Thymus (tissue), 11 donors: ENCODE measurements around the gene SLC22A17. TPM values are rescaled to one million over a fixed set of nuclear protein-coding genes. Genes with fewer than 3 reads are reported as not detected.

ENCODE experiments used
- DNase-seq, 9 donors: peaks; one replicate each; pipeline ENCODE4 v3.0.0-alpha.2; 2013; ENCODE audit warnings: low spot score in 9 of 9, low read depth in 6 of 9, missing footprints in 1 of 9
- H3K27ac ChIP-seq, 2 donors: one replicate each; pipeline ENCODE4 v1.5.1; 2013; ENCODE audit warnings: control low read depth in 1 of 2, low read depth in 1 of 2, low read length in 1 of 2, mild to moderate bottlenecking in 1 of 2, moderate library complexity in 1 of 2
- H3K27me3 ChIP-seq, 2 donors: one replicate each; pipeline ENCODE4 v1.5.1; 2013; ENCODE audit warnings: low read length in 1 of 2; ENCODE audit not compliant: control insufficient read depth in 2 of 2, insufficient read depth in 1 of 2
- H3K36me3 ChIP-seq, 2 donors: one replicate each; pipeline ENCODE4 v1.5.1; 2013; ENCODE audit warnings: low read length in 1 of 2, mild to moderate bottlenecking in 1 of 2, moderate library complexity in 1 of 2; ENCODE audit not compliant: control insufficient read depth in 2 of 2, insufficient read depth in 2 of 2
- H3K4me1 ChIP-seq, 2 donors: one replicate each; pipeline ENCODE4 v1.5.1; 2013; ENCODE audit warnings: low read length in 2 of 2; ENCODE audit not compliant: control insufficient read depth in 2 of 2, insufficient read depth in 2 of 2
- H3K4me3 ChIP-seq, 2 donors: one replicate each; pipeline ENCODE4 v1.5.1; 2013; ENCODE audit warnings: low read length in 2 of 2, control low read depth in 1 of 2, mild to moderate bottlenecking in 1 of 2
- H3K9me3 ChIP-seq, 2 donors: one replicate each; pipeline ENCODE4 v1.5.1; 2013; ENCODE audit warnings: low read length in 1 of 2, mild to moderate bottlenecking in 1 of 2; ENCODE audit not compliant: control insufficient read depth in 2 of 2, insufficient read depth in 1 of 2
- WGBS: extraction: QIAGEN DNeasy Blood & Tissue Kit; methylation state at CpG from one replicate; pipeline ENCODE4 v1.1.7; 2013; 5-methylcytosine and 5-hydroxymethylcytosine counted together
- polyA plus RNA-seq: library from polyadenylated mRNA; stranded (reverse); fragments of 200-250 nt; gene quantifications from one replicate; pipeline ENCODE4 v1.2.3, GENCODE V29; 2013
- total RNA-seq: library from RNA; stranded (reverse); fragments of 120-200 nt; gene quantifications from one replicate; pipeline ENCODE4 v1.2.4, GENCODE V29; 2013
- donor health status: healthy.

The SLC22A17 gene
- total and polyA plus RNA-seq, 2 donors: 1.2 to 6.3 TPM

- peaks cover 24 to 60% of the 10 kb centered on the region in 2 donors for H3K27me3 ChIP-seq
- no peaks in the 10 kb centered on the region for H3K4me1 ChIP-seq
- H3K27ac ChIP-seq: no peak overlapping the region
- no peaks in the 10 kb centered on the region for H3K36me3 ChIP-seq
- H3K9me3 ChIP-seq: no peaks in the 10 kb centered on the region
- no peak for DNase-seq
- H3K4me3 ChIP-seq: no peak overlapping the region
- 96% methylated on average over 22 of the region's 22 CpGs for WGBS
Observed at GRCh38 chr14:23359722-23360447, 7.2 kb upstream of the SLC22A17 start.

DNA sequence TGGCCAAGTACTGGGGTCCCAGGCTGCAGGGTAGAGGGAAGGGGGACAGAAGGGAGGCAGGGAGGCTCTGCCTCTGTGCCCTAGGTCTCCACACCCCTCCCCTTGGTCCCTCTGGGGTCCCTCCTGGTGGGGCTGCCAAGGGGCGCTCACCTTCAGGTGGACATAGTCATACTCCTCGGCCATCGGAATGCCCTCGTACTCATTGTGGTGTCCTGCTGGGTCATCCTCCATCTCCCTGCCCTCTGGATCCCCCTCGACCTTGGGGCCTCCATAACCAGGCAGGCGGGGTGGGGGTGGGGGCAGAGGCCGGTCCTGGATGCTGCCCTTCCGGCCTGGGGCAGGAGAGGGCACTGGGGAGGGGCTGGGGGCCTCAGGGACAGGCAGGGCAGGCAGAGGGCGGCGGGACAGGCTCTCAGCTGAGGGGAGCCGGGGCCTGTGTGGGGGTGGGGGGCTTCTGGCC is 6.5 kb upstream of the SLC22A17 start:
- DNase-seq: no peak
- WGBS: 92% methylated on average over 11 of the region's 11 CpGs
- Histone ChIP-seq H3K4me3 (no peak overlapping the region), H3K27me3 (peaks cover 20 to 60% of the 10 kb centered on the region in 2 donors), H3K9me3 (no peaks in the 10 kb centered on the region), H3K36me3 (no peaks in the 10 kb centered on the region), H3K4me1 (no peaks in the 10 kb centered on the region), H3K27ac (no peak overlapping the region)

DNA sequence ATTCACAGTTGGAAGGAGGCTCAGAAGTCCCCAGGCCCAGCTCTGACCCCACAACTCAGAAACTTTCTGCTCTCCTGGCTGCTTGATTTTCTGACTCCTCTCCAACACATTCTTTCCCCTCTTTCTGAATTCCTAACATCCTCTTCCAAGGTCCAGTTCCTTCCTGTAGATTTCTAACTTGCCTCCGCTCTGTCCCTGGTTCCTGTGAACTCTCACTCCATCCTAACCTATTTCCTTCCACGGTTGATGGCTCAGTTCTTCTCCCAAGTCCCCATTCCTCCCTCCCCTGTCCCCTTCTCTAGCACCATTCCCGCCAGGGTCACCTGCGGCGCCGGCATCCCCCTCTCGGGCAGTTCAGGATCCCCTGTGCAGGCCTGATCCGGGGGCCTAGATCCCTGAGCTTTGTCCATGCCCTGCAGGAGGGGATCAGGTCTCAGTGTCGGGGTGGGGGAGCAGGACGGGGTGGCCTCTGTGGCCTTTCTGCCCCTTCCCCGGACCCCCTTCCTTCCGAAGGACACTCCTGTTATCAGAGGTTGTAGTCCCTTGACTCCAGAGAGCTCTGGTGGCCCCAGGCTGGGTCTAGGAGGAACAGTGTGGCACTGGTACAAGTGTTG is 6.0 kb upstream of the SLC22A17 start:
- Histone ChIP-seq H3K27ac (no peak overlapping the region), H3K9me3 (no peaks in the 10 kb centered on the region), H3K4me1 (no peaks in the 10 kb centered on the region), H3K36me3 (no peaks in the 10 kb centered on the region), H3K27me3 (peaks cover 20 to 60% of the 10 kb centered on the region in 2 donors), H3K4me3 (no peak overlapping the region)
- no peak for DNase-seq
- WGBS: 95% methylated on average over 12 of the region's 12 CpGs

- Histone ChIP-seq H3K27me3 (peaks cover 18 to 60% of the 10 kb centered on the region in 2 donors), H3K36me3 (no peaks in the 10 kb centered on the region), H3K4me3 (no peak overlapping the region), H3K4me1 (no peaks in the 10 kb centered on the region), H3K9me3 (no peaks in the 10 kb centered on the region), H3K27ac (no peak overlapping the region)
- DNase-seq: no peak
- WGBS: 95% methylated on average over 3 of the region's 3 CpGs
Observed at GRCh38 chr14:23358042-23358441, 5.4 kb upstream of the SLC22A17 start.

- Histone ChIP-seq H3K36me3 (no peaks in the 10 kb centered on the region), H3K4me3 (no peak overlapping the region), H3K27ac (no peak overlapping the region), H3K9me3 (no peaks in the 10 kb centered on the region), H3K4me1 (no peaks in the 10 kb centered on the region), H3K27me3 (peaks cover 25 to 65% of the 10 kb centered on the region in 2 donors)
- WGBS: 96% methylated on average over 8 of the region's 8 CpGs
- DNase-seq: no peak
Observed at GRCh38 chr14:23357261-23357660, 4.6 kb upstream of the SLC22A17 start.

GRCh38 chr14:23356662-23357061 is 4.0 kb upstream of the SLC22A17 start:
- WGBS: 95% methylated on average over 4 of the region's 4 CpGs
- Histone ChIP-seq H3K4me1 (peaks cover 0 to 3% of the 10 kb centered on the region in 2 donors), H3K27me3 (peaks cover 30 to 66% of the 10 kb centered on the region in 2 donors), H3K36me3 (no peaks in the 10 kb centered on the region), H3K9me3 (peaks cover 0 to 1% of the 10 kb centered on the region in 2 donors), H3K27ac (no peak overlapping the region), H3K4me3 (no peak overlapping the region)
- no peak for DNase-seq

DNA sequence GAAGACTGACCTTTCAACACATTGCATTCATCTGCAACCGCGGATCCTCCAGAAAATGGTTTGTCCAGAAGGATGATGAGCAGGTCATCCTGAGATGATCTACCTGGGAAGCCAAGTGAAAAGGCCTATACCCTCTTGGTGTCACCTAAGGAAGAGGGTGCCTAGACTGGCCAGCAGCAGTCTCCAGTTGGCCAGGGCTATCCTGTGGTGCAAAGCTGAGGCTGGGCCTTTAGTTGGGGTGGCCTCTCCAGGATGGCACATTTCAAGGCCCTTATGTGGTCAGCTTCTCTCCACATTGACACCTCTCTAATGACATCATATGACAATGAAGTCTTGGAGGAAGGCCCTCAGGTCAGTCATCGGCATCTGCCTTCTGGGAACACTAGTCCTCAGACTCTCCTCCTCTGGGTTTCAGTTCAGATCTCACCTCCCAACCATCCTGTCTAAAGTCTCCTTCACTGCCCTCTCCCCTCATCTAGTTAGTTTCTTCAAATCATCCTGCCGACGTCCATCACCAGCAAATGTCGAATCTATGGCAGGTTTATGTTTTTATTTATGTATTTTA is 3.3 kb upstream of the SLC22A17 start:
- Histone ChIP-seq H3K9me3 (peaks cover 0 to 1% of the 10 kb centered on the region in 2 donors), H3K27me3 (peaks cover 38 to 71% of the 10 kb centered on the region in 2 donors), H3K4me3 (no peak overlapping the region), H3K4me1 (peaks cover 0 to 4% of the 10 kb centered on the region in 2 donors), H3K36me3 (no peaks in the 10 kb centered on the region), H3K27ac (no peak overlapping the region)
- DNase-seq: no peak
- 94% methylated on average over 6 of the region's 6 CpGs for WGBS

DNA sequence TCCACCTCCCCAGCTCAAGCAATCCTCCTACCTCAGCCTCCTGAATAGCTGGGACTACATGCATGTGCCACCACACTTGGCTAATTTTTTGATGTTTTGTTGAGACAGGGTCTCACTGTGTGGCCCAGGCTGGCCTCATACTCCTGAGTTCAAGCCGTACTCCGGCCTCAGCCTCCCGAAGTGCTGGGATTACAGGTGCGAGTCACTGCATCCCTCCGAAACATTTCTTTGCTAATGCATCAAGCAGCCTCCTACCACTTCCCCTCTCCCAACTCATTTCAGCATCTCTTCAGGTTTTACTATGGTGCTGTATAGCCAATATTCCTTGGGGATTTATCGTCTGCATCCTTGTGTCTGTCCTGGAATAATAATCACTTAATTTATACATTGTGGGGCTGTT is 2.3 kb upstream of the SLC22A17 start:
- peaks cover 0 to 1% of the 10 kb centered on the region in 2 donors for H3K9me3 ChIP-seq
- 87% methylated on average over 6 of the region's 6 CpGs for WGBS
- H3K27me3 ChIP-seq: peaks cover 41 to 75% of the 10 kb centered on the region in 2 donors

DNA sequence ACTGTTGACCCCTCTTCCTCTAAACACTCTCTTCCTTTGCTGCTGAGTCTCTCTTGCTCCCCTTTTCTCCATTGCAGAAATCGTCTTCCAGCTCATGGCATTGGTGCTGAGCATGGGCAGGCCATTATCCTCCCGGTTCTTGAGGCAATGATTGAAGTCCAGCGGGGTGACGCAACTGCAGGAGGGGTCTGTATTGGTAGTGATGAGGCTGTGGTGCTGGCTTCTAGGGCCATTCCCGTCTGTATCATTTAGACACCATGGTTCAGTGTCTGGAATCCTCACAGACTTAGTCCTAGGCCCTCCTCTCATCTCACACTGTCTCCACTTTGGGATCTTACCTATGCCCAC is 720 bp upstream of the SLC22A17 start:
- no peak for DNase-seq
- Histone ChIP-seq H3K27me3 (peaks cover 41 to 72% of the 10 kb centered on the region in 2 donors), H3K27ac (no peak overlapping the region), H3K4me1 (peaks cover 0 to 4% of the 10 kb centered on the region in 2 donors), H3K36me3 (no peaks in the 10 kb centered on the region), H3K4me3 (no peak overlapping the region), H3K9me3 (peaks cover 0 to 1% of the 10 kb centered on the region in 2 donors)
- WGBS: 87% methylated on average over 5 of the region's 5 CpGs

More for the DNA sequence above, 2.3 kb upstream of the SLC22A17 start:
- Histone ChIP-seq H3K4me3 (no peak overlapping the region), H3K27ac (no peak overlapping the region), H3K36me3 (no peaks in the 10 kb centered on the region), H3K4me1 (peaks cover 0 to 4% of the 10 kb centered on the region in 2 donors)
- DNase-seq: no peak
